ENCODE data around the gene ADAP2. TPM values are rescaled to one million over a fixed set of nuclear protein-coding genes. Genes with fewer than 3 reads are reported as not detected.
"Not testable (repeated sequence)": the region's sequence is repeated elsewhere in the genome, so short reads cannot be mapped to it uniquely, and the experiment has no call there.

Gene ADAP2
- total RNA-seq, 4 donors from 2014 or later = 6.3 to 14.9 (median 12.9) TPM

- peak within 1 kb of the TSS; percentile 72 to 89 (median 77) for H3K27ac ChIP-seq
- DNase-seq = peak; percentile 82 to 88
- no peaks in the 10 kb centered on the region for H3K27me3 ChIP-seq
- peak within 1 kb of the TSS; percentile 38 to 64 (median 62) for H3K4me3 ChIP-seq (replicated peaks in 1 of 3)
- WGBS, 2 donors = 0 to 1% methylated on average over 26 to 47 of the region's 47 CpGs
- no peaks in the 10 kb centered on the region for H3K9me3 ChIP-seq
- no peaks in the 10 kb centered on the region for H3K36me3 ChIP-seq
- TF ChIP-seq CTCF (IDR thresholded peaks at IDR 0.05) (no peak), POLR2A (IDR thresholded peaks at IDR 0.05) (peak in 1 of 2 donors; percentile 56)
- peaks cover 5 to 12% of the 10 kb centered on the region in 2 donors for H3K4me1 ChIP-seq
- intact Hi-C loops (cut with DNase I) = no loop called here
Observed at GRCh38 chr17:30906101-30906911, 15.4 kb upstream of the ADAP2 start, which contains the start of gene TEFM. Gene TEFM (minus strand): TSS chr17:30906238. CDS start chr17:30906198, 40 bp downstream.

GRCh38 chr17:30908717-30909420, 12.9 kb upstream of the ADAP2 start:
- Histone ChIP-seq H3K27me3 (no peaks in the 10 kb centered on the region), H3K9me3 (no peaks in the 10 kb centered on the region), H3K27ac (no peak overlapping the region), H3K4me3 (replicated peaks in 1 of 3) (no peak overlapping the region), H3K4me1 (peaks cover 5 to 12% of the 10 kb centered on the region in 2 donors), H3K36me3 (no peaks in the 10 kb centered on the region)
- DNase-seq = no peak
- intact Hi-C loops (cut with DNase I) = no loop called here
- TF ChIP-seq POLR2A (IDR thresholded peaks at IDR 0.05) (no peak), CTCF (IDR thresholded peaks at IDR 0.05) (no peak)
- 93 to 96% methylated on average over 3 of the region's 3 CpGs for WGBS, 2 donors

GRCh38 chr17:30910151-30910550, 11.6 kb upstream of the ADAP2 start:
- H3K27ac ChIP-seq; DNase-seq; intact Hi-C loops (cut with DNase I); H3K9me3 ChIP-seq; H3K27me3 ChIP-seq; H3K36me3 ChIP-seq; H3K4me3 ChIP-seq (replicated peaks in 1 of 3): not testable (repeated sequence)
- peaks cover 5 to 11% of the 10 kb centered on the region in 2 donors for H3K4me1 ChIP-seq
- 93 to 95% methylated on average over 7 of the region's 7 CpGs for WGBS, 2 donors

GRCh38 chr17:30913955-30914354, 7.8 kb upstream of the ADAP2 start:
- no peaks in the 10 kb centered on the region for H3K27me3 ChIP-seq
- H3K4me1 ChIP-seq = no peaks in the 10 kb centered on the region
- TF ChIP-seq CTCF (IDR thresholded peaks at IDR 0.05) (no peak), POLR2A (IDR thresholded peaks at IDR 0.05) (no peak)
- intact Hi-C loops (cut with DNase I) = no loop called here
- H3K4me3 ChIP-seq (replicated peaks in 1 of 3) = no peak overlapping the region
- no peaks in the 10 kb centered on the region for H3K36me3 ChIP-seq
- H3K9me3 ChIP-seq = no peaks in the 10 kb centered on the region
- DNase-seq = no peak
- H3K27ac ChIP-seq = no peak overlapping the region

- no peaks in the 10 kb centered on the region for H3K9me3 ChIP-seq
- TF ChIP-seq CTCF (IDR thresholded peaks at IDR 0.05) (no peak), POLR2A (IDR thresholded peaks at IDR 0.05) (no peak)
- no peak overlapping the region for H3K27ac ChIP-seq
- WGBS, 2 donors = 75 to 80% methylated on average over 5 of the region's 5 CpGs
- H3K4me1 ChIP-seq = no peaks in the 10 kb centered on the region
- DNase-seq = no peak
- intact Hi-C loops (cut with DNase I) = no loop called here
- no peaks in the 10 kb centered on the region for H3K27me3 ChIP-seq
- H3K36me3 ChIP-seq = no peaks in the 10 kb centered on the region
- no peak overlapping the region for H3K4me3 ChIP-seq (replicated peaks in 1 of 3)
Observed at GRCh38 chr17:30915833-30916611, 5.7 kb upstream of the ADAP2 start.

All from thyroid gland (tissue), 4 donors.